Fibroblast of peridontal ligament (primary cell): Measurements from ENCODE around the gene WDFY4.
A peak's percentile ranks its signal among the peaks of the same experiment; 100 is the strongest.

Experiments used
- DNase-seq: peaks from one replicate; pipeline ENCODE4 v3.0.0-alpha.2; 2010; ENCODE audit errors: extremely low read depth

Gene WDFY4

GRCh38 chr10:48771234-48771633 lies 86.6 kb downstream of the WDFY4 start:
- DNase-seq = no peak

- DNase-seq = no peak
Measured at GRCh38 chr10:48772059-48772458, 87.4 kb downstream of the WDFY4 start.

DNA sequence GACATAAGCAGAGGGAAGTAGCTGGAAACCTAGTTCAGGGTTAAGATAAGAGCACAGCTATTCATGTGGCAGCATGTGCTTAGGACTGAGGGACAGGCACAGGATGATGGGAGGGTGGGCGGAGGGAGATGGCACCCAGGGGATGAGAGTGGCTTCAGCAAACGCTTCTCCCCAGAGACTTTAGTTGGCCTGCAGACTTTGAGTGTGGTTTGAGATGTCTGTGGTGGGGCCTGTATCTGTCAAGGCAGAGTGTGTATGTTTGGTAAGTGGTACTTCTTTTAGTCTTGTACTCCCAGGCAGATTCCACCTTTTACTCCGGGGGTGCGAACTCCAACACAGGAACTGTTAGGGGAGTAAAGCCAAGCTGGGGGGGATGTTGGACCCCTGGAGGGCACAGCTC lies 88.9 kb downstream of the WDFY4 start:
- DNase-seq = no peak

DNA sequence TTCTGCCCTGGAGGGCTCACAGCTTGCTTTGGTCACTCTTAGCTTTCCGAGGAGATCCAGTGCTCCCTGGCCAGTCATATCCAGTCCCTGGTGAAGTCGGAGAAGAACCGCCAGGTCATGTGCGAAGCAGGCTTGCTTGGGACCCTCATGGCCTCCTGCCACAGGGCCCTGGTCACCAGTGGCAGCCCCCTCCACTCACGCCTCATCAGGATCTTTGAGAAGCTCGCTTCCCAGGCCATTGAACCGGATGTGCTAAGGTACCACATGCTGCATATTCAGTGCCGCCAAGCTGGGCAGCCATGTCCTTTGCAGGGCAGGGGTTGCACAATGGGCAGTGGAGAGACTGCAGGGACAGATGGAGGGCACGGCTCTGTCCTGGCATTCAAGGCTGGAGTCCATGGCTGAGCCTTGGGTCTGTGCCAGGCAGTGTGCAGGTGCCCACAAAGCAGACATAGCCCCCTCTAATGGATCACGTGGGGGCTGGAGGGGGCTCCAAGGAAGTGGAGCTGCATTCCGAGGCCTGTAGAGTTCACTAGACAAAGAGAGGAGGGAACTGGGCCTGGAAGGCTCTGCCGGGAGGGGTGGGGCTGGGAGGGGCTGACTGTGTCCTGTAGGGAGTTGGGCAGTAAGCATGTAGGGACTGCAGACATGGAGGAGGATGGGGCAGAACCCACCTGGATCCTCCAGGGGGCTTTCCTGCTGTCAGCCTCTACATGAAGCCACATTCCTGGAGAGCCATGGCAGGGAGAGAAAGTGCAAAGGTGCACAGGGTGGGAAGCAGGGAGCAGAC lies 89.9 kb downstream of the WDFY4 start:
- DNase-seq = no peak

- DNase-seq = no peak
Measured at GRCh38 chr10:48775206-48775517, 90.5 kb downstream of the WDFY4 start.

- DNase-seq = no peak
Measured at GRCh38 chr10:48776005-48776522, 91.4 kb downstream of the WDFY4 start.

- DNase-seq = no peak
Measured at GRCh38 chr10:48776528-48776927, 91.9 kb downstream of the WDFY4 start.

DNA sequence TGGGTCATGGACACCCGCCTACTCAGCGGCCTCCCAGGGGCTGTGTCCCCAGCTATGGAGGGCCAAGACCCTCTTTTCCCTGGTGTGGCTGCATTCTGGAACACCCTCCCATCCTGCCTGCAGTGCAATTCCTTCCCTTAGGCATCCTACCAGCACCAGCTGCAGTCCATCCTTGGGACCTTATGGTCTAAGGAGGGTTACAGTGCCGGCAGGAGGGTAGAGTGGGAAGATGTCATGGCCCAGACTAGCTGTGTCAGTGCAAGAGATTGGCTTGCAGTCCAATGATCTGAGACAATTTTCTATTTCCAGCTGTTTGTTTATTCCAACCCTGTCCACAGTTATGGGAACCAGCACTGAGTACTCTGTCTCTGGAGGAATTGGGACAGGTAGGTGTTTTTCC lies 92.4 kb downstream of the WDFY4 start:
- no peak for DNase-seq

- no peak for DNase-seq
Measured at GRCh38 chr10:48778193-48778857, 93.7 kb downstream of the WDFY4 start.

DNA sequence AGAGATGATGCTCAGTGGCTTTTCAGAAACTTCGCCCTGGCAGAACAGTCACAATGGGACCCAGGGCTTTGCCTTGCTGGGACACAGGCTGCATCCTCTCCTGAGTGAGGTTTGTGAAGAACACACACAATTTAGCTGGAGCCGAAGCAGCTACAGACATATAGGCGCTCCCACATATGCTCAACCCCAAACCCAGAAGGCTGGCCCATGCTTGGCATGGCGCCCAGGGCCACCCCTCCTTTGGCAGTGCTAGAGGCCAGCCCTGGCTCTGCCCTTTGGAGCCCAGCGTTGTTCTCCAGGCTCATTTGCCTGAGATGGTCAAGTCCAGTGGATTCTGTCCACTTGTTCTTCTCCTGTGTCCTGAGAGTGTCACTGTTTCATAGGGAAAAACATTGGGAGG lies 94.4 kb downstream of the WDFY4 start:
- no peak for DNase-seq

GRCh38 chr10:48779546-48780152 lies 95.0 kb downstream of the WDFY4 start:
- no peak for DNase-seq

DNA sequence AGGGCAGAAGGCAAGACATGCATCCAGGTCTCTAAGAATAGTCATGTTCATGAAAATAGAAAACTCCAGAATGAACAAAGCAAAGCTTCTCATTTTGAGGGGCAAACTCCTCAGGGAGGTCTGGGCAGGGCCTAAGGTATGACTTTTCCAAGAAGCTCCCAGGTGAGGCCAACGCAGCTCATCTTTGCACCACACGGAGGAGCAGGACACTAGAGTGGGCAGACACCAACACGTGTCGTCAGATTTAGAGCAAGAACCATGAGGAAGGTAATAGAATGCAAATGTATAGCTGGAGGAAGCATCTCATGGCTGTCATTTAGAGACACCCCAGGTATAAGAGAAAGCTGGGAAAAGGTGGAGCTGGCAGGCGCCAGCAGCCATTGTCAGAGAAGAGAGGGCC lies 95.7 kb downstream of the WDFY4 start:
- DNase-seq = no peak

DNA sequence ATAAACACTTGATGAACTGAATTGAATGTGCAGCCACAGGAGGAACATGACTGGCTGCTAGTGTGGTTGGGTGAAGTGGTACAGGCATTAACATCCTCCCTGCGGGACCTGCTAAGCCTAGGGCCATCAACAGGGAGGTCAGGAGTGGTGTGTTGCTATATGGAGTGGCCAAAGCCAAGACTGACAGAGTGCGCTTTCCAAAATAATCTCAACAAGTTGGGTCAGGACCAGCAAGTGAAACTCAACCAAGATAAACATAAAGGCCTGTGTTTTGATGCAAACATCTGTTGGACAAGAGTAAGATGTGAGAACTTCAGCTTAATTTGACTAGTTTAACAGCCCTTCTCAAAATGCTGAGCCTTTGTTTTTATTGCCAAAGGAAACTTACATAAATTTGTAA lies 97.7 kb downstream of the WDFY4 start:
- DNase-seq = no peak

DNA sequence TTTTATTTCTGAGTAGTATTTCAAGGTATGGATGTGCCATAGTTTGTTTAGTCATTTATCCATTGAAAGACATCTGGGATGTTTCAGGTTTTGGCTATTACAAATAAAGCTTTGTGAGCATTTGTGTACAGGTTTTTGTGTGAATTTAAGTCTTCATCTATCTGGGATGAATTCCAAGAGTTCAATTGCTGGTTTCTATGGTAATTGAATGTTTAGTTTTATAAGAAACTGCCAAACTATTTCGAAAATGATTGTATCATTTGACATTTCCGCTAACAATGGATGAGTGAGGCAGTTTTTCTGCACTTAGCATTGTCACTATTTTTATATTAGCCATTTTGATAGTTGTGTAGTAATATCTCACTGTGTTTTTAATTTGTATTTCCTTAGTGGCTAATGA lies 99.4 kb downstream of the WDFY4 start:
- DNase-seq = peak; percentile 22

DNA sequence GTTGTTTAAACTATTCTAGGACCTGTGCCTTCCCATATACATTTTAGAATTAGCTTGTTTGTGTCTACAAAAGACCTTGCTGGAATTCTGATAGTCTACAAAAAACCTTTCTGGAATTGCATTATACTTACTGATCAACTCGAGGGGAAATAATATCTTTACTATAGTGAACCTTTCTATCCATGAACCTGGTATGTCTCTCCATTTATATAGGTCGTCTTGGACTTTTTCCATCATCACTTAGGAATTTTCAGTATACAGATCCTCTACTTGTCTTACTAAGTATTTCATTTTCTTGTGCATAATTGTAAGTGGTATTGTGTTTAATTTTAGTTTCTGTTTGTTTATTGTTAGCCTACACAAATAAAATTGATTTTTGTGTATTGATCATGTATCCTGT lies 101.1 kb downstream of the WDFY4 start:
- DNase-seq = no peak

DNA sequence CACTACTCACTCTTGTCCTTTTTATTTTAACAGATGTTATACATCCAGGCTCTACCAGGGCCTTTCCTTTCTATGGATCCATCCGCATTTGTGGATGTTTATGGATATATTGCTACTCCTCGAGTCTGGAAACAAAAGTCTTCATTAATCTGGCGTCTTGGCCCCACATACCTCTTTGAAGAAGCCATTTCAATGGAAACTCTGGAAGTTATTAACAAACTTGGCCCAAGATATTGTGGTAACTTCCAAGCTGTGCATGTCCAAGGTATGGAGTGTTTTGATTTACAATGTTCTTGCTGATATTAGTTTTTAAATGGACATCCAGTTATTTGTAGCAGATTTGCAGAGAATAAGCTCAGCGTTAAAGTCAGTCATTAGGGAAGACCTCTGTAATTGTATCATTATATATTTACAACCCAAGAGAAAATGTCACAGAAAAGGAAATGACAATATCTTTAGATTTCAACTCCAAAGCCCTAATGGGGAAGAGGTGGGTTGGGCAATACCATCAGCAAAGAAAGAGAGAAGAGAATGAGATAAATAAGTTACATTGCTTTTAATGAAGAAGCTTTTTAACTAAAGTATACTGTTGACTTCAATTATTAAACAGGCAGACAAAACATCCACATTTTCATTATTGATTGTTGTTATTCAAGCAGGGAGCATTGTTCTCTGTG lies 102.1 kb downstream of the WDFY4 start:
- no peak for DNase-seq

- DNase-seq = no peak
Measured at GRCh38 chr10:48788554-48788953, 103.9 kb downstream of the WDFY4 start.

- DNase-seq = no peak
Measured at GRCh38 chr10:48789486-48790456, 105.1 kb downstream of the WDFY4 start.

DNA sequence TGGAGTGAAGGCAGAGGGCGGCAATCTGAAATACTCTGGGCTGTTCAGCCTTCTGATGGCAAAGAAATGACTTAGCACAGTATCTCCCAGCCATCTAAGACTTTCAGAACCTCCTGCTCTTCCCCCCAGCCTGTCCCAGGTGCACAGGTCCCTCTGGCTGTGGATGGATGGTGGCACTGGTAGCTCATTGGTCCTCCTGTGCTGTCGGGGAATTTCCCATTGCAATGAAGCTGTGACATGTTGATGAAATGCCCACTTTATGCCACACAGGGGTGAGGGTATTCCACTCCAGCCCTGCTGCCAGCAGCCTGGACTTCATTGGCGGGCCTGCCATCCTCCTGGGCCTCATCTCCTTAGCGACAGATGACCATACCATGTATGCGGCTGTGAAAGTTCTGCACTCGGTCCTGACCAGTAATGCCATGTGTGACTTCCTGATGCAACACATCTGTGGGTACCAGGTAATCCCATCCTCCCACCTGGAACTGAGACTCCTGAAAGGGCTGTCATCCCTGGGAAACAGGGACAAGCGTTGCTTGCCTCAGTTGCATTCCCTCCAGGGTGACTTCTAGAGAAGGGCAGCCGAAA lies 105.9 kb downstream of the WDFY4 start:
- no peak for DNase-seq

- no peak for DNase-seq
Measured at GRCh38 chr10:48791267-48791928, 106.7 kb downstream of the WDFY4 start.
